ENCODE measurements around the gene LCLAT1.

DNA sequence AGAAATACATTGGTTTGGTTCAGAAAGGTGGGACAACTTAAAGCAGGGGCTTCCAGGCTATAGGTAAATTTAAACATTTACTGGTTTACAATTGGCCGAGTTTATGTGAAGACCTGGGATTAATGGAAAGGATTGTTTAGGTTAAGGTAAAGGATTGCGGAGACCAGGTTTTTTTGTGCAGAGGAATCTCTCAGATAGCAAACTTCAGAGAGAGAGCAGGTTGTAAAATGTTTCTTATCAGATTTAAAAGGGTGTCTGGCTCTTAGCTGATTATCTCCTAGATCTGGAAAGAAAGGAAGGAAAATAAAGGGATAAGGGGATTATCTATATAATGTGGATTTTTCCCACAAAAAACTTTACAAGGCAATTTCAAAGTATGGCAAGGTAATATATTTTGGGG, 101.3 kb downstream of the LCLAT1 start:
- TF ChIP-seq, protein P1, sequence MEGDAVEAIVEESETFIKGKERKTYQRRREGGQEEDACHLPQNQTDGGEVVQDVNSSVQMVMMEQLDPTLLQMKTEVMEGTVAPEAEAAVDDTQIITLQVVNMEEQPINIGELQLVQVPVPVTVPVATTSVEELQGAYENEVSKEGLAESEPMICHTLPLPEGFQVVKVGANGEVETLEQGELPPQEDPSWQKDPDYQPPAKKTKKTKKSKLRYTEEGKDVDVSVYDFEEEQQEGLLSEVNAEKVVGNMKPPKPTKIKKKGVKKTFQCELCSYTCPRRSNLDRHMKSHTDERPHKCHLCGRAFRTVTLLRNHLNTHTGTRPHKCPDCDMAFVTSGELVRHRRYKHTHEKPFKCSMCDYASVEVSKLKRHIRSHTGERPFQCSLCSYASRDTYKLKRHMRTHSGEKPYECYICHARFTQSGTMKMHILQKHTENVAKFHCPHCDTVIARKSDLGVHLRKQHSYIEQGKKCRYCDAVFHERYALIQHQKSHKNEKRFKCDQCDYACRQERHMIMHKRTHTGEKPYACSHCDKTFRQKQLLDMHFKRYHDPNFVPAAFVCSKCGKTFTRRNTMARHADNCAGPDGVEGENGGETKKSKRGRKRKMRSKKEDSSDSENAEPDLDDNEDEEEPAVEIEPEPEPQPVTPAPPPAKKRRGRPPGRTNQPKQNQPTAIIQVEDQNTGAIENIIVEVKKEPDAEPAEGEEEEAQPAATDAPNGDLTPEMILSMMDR (IDR thresholded peaks at IDR 0.05; ENCODE audit: low read length) = no peak
- TF ChIP-seq EZH2 (IDR thresholded peaks at IDR 0.05; ENCODE audit: borderline replicate concordance, low read length) = no peak

Data from OCI-LY1 (cell line).